GM12801 (cell line): ENCODE data around the gene PNPLA6.

Experiments
- TF ChIP-seq, protein P1 (sequence below): IDR thresholded peaks from one replicate; pipeline ENCODE4 v1.5.1; 2011; ENCODE audit warnings: control low read depth; ENCODE audit not compliant: insufficient read length; ENCODE audit errors: extremely low read depth

The PNPLA6 gene

DNA sequence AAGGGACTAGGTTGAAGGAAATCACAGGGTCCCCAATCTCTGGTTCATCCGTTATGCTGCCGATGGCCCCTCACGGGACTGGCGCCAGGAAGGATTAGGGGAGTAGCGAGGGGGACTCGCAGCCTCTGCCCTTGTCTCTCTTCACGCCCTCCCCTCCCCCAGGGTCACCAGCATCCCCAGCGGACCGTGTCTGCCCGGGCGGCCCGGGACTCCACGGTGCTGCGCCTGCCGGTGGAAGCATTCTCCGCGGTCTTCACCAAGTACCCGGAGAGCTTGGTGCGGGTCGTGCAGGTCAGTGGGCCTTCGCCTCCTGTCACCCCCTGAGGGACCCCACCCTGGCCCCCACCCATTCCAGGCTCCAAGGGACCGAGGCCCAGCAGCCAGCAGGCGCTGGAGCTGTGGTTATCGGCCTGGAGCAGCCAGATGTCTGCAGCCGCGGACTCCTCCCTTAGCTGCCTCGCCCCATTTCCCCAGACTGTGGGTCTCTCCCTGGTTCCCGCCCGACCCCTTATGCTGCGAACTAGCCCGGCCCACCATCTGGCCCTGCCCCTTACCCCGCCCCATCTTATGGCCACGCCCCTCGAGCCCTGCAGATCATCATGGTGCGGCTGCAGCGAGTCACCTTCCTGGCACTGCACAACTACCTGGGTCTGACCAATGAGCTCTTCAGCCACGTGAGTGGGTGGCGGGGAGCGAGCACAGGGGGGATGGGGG lies 5.4 kb downstream of the PNPLA6 start:
- TF ChIP-seq, protein P1, sequence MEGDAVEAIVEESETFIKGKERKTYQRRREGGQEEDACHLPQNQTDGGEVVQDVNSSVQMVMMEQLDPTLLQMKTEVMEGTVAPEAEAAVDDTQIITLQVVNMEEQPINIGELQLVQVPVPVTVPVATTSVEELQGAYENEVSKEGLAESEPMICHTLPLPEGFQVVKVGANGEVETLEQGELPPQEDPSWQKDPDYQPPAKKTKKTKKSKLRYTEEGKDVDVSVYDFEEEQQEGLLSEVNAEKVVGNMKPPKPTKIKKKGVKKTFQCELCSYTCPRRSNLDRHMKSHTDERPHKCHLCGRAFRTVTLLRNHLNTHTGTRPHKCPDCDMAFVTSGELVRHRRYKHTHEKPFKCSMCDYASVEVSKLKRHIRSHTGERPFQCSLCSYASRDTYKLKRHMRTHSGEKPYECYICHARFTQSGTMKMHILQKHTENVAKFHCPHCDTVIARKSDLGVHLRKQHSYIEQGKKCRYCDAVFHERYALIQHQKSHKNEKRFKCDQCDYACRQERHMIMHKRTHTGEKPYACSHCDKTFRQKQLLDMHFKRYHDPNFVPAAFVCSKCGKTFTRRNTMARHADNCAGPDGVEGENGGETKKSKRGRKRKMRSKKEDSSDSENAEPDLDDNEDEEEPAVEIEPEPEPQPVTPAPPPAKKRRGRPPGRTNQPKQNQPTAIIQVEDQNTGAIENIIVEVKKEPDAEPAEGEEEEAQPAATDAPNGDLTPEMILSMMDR: no peak

DNA sequence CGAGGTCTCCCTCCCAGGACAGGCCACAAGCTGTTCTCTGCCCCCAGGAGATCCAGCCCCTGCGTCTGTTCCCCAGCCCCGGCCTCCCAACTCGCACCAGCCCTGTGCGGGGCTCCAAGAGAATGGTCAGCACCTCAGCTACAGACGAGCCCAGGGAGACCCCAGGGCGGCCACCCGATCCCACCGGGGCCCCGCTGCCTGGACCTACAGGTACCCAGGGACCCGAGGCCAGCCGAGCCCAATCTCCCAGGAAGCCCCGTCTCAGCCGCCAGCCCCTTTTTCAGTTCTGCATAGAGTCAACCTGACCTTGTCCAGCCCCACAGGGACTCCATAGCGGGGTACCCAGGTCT lies 5.9 kb downstream of the PNPLA6 start:
- TF ChIP-seq, protein P1: no peak

GRCh38 chr19:7541828-7542443 lies 6.4 kb downstream of the PNPLA6 start:
- TF ChIP-seq, protein P1: no peak

DNA sequence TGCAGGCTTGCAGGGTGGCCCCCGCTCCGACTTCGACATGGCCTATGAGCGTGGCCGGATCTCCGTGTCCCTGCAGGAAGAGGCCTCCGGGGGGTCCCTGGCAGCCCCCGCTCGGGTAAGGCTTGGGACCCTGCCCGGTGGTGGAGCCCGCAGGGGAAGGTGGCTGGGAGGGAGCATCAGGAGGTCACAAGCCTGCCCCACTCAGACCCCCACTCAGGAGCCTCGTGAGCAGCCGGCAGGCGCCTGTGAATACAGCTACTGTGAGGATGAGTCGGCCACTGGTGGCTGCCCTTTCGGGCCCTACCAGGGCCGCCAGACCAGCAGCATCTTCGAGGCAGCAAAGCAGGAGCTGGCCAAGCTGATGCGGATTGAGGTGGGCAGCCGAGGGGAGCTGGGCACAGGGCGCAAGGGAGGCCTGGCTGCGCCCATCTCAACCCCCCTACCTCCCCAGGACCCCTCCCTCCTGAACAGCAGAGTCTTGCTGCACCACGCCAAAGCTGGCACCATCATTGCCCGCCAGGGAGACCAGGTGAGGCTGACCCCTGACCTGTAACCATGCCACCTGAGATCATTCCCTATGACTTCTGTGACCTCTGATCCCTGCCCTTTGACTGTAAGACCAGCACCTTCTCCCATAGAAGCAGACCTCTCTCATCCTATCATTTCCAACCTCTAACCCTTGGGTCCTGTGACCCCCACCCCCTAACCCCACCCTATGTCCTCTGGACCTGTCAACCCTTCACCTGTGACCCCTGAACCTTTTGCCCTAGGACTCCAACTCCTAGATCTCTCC lies 7.2 kb downstream of the PNPLA6 start:
- TF ChIP-seq, protein P1: no peak

- TF ChIP-seq, protein P1: no peak
Measured at GRCh38 chr19:7544626-7545025, 9.1 kb downstream of the PNPLA6 start.

GRCh38 chr19:7545300-7545699 lies 9.8 kb downstream of the PNPLA6 start:
- TF ChIP-seq, protein P1: no peak

DNA sequence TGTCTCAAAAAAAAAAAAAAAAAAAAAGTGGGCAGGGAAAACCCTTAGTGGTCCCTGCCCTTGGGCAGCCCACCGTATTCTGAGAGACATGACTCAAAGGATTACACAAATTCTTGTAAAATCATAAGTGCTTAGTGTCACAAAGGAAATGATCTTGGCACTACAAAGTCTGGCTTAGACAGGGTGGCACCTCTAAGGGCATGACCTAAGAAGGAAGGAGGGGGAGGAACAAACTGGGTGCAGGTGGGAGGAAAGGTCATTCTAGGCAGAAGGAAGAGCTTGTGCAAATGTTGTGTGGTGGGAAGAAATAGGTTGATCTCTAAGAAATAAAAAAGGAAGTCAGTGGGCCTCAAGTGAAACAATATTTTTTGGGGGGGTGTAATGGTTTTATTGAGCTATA lies 10.4 kb downstream of the PNPLA6 start:
- TF ChIP-seq, protein P1: no peak
